HL-60 (cell line): ENCODE data around the gene TIE1.

ENCODE experiments used
- DNase-seq, 2 experiments: peaks; one replicate each; pipeline ENCODE4 v3.0.0-alpha.2; 2010 to 2020; ENCODE audit warnings: low read depth in 1 of 2, low spot score in 1 of 2
- H3K27ac ChIP-seq: fragments of 250-450 bp; sonication (Bioruptor Pico); replicated peaks from 2 replicates; pipeline ENCODE4 v1.5.1; 2020; ENCODE audit warnings: mild to moderate bottlenecking, moderate library complexity
- H3K27me3 ChIP-seq: fragments of 250-450 bp; sonication (Bioruptor Pico); 2 replicates; pipeline ENCODE4 v1.5.1; 2021; ENCODE audit warnings: mild to moderate bottlenecking, moderate library complexity; ENCODE audit not compliant: insufficient read depth, poor library complexity, severe bottlenecking
- H3K4me3 ChIP-seq: replicated peaks from 2 replicates; pipeline ENCODE4 v1.5.1; 2011; ENCODE audit warnings: mild to moderate bottlenecking, control low read depth, low read length; ENCODE audit not compliant: insufficient read depth
- GABPA ChIP-seq: IDR thresholded peaks from 2 replicates; pipeline ENCODE4 v1.6.1; 2012; ENCODE audit warnings: low read depth
- POLR2AphosphoS5 ChIP-seq: IDR thresholded peaks from 2 replicates; pipeline ENCODE4 v1.6.1; 2012; ENCODE audit warnings: low read depth
- SPI1 ChIP-seq: IDR thresholded peaks from 2 replicates; pipeline ENCODE4 v1.6.1; 2012; ENCODE audit warnings: low read depth, mild to moderate bottlenecking, borderline replicate concordance
- TF ChIP-seq, protein P1 (sequence below): IDR thresholded peaks from 2 replicates; pipeline ENCODE4 v1.6.1; 2012; ENCODE audit warnings: low read depth; ENCODE audit not compliant: insufficient replicate concordance
- TF ChIP-seq, protein P2 (sequence below): IDR thresholded peaks from one replicate; pipeline ENCODE4 v1.5.1; 2011; ENCODE audit warnings: low read length, control low read depth, inconsistent platforms; ENCODE audit not compliant: insufficient read depth

Gene TIE1

DNA sequence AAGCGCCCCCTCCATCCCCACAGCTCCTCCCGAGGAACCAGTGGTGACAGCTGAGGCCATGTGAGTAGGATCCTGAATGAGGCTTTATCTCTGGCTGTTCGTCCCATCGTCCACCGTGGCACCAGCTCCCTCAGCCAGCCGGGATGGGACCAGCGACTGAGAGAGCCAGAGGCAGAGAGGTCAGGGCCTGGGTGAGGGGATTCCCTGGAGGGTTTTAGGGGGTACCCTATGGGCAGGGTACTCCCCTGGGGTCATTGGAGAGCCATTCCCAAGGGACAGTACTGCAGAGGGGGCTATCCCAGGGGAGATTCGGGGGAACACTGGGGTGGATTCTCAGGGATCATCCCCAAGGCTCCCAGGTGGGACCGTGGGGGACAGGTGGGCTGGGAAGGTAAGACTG, 28.6 kb upstream of the TIE1 start:
- no peak for DNase-seq
- no peak overlapping the region for H3K4me3 ChIP-seq
- H3K27me3 ChIP-seq, result no peaks in the 10 kb centered on the region
- TF ChIP-seq GABPA, result no peak
- TF ChIP-seq, protein P1, sequence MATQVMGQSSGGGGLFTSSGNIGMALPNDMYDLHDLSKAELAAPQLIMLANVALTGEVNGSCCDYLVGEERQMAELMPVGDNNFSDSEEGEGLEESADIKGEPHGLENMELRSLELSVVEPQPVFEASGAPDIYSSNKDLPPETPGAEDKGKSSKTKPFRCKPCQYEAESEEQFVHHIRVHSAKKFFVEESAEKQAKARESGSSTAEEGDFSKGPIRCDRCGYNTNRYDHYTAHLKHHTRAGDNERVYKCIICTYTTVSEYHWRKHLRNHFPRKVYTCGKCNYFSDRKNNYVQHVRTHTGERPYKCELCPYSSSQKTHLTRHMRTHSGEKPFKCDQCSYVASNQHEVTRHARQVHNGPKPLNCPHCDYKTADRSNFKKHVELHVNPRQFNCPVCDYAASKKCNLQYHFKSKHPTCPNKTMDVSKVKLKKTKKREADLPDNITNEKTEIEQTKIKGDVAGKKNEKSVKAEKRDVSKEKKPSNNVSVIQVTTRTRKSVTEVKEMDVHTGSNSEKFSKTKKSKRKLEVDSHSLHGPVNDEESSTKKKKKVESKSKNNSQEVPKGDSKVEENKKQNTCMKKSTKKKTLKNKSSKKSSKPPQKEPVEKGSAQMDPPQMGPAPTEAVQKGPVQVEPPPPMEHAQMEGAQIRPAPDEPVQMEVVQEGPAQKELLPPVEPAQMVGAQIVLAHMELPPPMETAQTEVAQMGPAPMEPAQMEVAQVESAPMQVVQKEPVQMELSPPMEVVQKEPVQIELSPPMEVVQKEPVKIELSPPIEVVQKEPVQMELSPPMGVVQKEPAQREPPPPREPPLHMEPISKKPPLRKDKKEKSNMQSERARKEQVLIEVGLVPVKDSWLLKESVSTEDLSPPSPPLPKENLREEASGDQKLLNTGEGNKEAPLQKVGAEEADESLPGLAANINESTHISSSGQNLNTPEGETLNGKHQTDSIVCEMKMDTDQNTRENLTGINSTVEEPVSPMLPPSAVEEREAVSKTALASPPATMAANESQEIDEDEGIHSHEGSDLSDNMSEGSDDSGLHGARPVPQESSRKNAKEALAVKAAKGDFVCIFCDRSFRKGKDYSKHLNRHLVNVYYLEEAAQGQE, result no peak
- TF ChIP-seq SPI1, result no peak
- TF ChIP-seq, protein P2, sequence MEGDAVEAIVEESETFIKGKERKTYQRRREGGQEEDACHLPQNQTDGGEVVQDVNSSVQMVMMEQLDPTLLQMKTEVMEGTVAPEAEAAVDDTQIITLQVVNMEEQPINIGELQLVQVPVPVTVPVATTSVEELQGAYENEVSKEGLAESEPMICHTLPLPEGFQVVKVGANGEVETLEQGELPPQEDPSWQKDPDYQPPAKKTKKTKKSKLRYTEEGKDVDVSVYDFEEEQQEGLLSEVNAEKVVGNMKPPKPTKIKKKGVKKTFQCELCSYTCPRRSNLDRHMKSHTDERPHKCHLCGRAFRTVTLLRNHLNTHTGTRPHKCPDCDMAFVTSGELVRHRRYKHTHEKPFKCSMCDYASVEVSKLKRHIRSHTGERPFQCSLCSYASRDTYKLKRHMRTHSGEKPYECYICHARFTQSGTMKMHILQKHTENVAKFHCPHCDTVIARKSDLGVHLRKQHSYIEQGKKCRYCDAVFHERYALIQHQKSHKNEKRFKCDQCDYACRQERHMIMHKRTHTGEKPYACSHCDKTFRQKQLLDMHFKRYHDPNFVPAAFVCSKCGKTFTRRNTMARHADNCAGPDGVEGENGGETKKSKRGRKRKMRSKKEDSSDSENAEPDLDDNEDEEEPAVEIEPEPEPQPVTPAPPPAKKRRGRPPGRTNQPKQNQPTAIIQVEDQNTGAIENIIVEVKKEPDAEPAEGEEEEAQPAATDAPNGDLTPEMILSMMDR, result no peak
- no peak for TF ChIP-seq POLR2AphosphoS5
- H3K27ac ChIP-seq, result no peak overlapping the region

DNA sequence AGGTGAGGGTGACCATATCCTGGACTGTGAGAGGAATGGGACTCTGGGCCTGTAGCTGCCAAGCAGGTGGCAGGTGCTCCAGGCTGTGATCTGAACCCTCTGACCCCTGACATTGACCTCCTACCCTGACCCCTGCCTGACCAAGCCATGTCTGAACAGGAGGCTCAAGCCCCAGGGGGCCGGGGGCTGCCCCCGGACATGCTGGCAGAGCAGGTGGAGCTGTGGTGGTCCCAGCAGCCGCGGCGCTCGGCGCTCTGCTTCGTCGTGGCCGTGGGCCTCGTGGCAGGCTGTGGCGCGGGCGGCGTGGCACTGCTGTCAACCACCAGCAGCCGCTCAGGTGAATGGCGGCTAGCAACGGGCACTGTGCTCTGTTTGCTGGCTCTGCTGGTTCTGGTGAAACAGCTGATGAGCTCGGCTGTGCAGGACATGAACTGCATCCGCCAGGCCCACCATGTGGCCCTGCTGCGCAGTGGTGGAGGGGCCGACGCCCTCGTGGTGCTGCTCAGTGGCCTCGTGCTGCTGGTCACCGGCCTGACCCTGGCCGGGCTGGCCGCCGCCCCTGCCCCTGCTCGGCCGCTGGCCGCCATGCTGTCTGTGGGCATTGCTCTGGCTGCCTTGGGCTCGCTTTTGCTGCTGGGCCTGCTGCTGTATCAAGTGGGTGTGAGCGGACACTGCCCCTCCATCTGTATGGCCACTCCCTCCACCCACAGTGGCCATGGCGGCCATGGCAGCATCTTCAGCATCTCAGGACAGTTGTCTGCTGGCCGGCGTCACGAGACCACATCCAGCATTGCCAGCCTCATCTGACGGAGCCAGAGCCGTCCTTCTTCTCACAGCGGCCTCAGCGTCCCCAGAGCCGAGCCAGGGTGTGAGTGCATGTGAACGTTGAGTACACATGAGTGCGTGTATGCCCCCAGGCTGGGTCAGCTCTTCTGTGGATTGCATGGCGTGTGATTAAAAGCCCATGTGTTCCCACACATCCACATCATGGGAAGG, 27.9 kb upstream of the TIE1 start:
- Histone ChIP-seq H3K27ac (no peak overlapping the region), H3K4me3 (no peak overlapping the region), H3K27me3 (no peaks in the 10 kb centered on the region)
- TF ChIP-seq SPI1, result no peak
- no peak for DNase-seq

DNA sequence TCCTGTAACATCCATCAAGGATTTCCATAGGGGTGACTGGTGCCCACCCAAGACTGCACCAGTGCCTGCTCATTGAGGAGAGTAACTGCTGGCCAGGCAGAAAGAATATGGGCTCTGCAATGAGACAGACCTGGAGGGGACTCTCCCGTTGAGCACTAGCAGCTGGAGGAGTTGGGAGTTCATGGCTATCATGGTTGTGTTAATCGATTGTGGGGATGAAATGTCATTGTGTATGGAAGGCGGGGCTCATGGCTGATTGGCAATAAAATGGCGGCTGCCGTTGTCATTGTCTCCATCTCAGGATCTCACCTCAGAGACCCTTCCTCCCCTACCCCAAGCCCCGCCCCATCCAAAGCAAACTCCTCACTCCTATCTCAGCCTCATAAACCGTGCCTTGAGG, 27.1 kb upstream of the TIE1 start:
- H3K27me3 ChIP-seq, result no peaks in the 10 kb centered on the region
- TF ChIP-seq SPI1, result no peak
- no peak for TF ChIP-seq POLR2AphosphoS5
- no peak overlapping the region for H3K27ac ChIP-seq
- DNase-seq, result no peak
- no peak overlapping the region for H3K4me3 ChIP-seq

DNA sequence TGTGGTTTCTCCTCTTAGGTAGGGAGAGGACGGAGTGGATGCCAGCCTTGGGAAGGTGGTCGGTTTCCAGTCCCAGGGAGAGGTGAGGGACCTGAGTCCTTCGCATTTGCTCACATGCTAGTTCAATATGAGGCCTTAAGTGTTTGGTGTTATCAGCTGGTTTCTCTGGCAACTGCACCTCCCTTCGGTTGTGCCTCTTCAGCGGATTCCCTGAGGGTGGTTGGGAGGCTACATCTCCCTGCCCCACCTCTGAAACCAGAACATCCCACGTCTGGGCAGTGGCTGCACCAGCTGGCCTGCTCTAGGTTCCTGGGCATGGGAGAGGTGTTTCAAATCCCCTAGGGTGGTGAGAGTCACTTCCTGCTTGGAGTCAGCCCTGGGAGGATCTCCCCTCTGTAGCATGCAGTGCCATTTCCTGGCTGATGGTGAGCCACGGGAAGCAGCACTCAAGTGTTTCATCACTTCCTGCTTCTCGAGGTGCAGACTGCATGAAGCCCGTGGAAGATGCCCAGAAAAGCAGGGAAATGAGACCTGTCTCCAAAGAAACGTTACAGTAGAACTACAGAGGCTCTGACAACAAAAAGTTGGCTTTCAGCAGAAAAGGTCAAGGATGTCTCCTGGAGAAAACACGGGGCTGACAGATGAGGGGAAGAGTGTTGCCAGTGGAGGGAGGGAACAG, 26.5 kb upstream of the TIE1 start:
- Histone ChIP-seq H3K27me3 (no peaks in the 10 kb centered on the region), H3K27ac (peak overlapping the region; percentile 34), H3K4me3 (no peak overlapping the region)
- TF ChIP-seq GABPA, result peak; percentile 76
- TF ChIP-seq, protein P1, result no peak
- no peak; the same call in 1 of the 2 replicates for TF ChIP-seq SPI1
- peak; percentile 36; the same call in 1 of the 2 replicates for TF ChIP-seq POLR2AphosphoS5
- peak; percentile 69 to 75 for DNase-seq

DNA sequence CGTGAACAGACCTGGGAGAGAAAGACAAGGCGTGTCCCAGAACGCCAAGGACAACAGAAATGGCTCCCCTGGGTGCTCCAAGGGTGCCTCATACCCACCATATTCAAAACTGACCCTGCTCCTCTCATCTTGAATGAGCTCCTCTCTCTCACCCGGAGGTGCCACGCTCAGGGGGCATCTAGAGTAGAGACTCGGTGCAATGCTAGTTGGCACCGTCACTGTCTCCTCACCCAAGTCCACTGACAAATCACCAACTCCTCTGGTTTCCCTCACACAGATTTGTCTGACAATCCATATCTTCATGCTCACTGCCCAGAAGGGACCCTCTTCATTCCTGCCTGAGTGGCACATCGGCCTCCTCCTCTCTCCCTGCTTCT, 26.0 kb upstream of the TIE1 start:
- Histone ChIP-seq H3K27me3 (no peaks in the 10 kb centered on the region), H3K27ac (no peak overlapping the region), H3K4me3 (no peak overlapping the region)
- TF ChIP-seq SPI1, result no peak
- no peak for TF ChIP-seq POLR2AphosphoS5
- TF ChIP-seq, protein P1, result no peak
- DNase-seq, result no peak
